GM12874 (cell line): ENCODE results near the gene TNFRSF8.

Experiments used
- CTCF ChIP-seq: IDR thresholded peaks from 2 replicates; pipeline ENCODE4 v1.5.1; 2011; ENCODE audit warnings: low read depth, mild to moderate bottlenecking, control low read depth, low read length, moderate library complexity; ENCODE audit not compliant: insufficient read depth

TNFRSF8 gene

DNA sequence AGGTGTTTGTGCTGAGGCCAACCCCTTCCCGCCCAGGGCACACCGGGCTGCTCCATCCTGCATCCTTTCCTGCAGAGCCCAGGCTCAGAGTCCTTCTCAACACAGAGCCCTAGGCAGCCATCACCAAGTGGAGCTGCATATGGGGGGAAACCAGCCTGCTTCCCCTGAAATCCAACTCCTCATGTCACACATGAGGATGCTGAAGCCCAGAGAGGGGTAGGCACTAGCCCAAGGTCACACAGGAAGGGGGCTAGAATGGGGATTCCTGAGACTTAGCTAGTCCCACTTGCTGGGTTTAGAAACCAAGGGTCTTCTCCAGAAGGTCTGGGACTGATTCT is 98.2 kb downstream of the TNFRSF8 start:
- TF ChIP-seq CTCF, result no peak

- TF ChIP-seq CTCF, result no peak
Observed at GRCh38 chr1:12161662-12162458, 98.8 kb downstream of the TNFRSF8 start.

DNA sequence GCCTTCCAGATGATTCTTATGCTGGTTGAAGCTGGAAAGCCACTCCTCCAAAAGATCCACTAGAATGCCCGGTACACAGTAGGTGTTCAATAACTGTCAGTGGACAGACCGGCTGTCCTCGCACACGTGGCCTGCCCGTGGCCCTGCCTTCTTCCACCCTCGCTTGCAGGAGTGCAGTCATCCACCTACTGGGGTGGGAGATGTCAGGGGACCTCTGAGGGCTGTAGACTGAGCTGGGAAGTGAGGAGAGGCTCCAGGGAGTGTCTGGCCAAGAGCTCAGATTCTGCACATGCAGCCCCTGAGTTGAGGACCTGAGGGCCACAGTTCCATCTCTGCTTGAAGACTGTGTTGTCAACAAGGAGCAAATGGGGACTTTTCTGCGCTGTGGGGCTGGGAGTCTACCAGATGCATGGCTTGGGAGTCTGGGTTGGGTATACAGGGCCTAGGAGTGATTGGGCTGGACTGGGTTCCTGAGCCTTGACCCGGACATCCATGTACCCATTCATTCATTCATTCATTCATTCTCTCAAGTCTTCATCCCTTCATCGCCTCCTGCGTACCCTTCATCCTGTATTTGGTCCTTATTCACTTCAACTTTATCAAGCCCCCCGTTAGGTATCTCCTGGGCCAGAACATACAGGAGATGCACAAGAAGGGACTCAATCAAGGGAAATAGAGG is 99.5 kb downstream of the TNFRSF8 start:
- no peak for TF ChIP-seq CTCF

- TF ChIP-seq CTCF, result no peak
Observed at GRCh38 chr1:12163210-12163609, 100.1 kb downstream of the TNFRSF8 start.

GRCh38 chr1:12164210-12164609 is 101.1 kb downstream of the TNFRSF8 start:
- no peak for TF ChIP-seq CTCF

DNA sequence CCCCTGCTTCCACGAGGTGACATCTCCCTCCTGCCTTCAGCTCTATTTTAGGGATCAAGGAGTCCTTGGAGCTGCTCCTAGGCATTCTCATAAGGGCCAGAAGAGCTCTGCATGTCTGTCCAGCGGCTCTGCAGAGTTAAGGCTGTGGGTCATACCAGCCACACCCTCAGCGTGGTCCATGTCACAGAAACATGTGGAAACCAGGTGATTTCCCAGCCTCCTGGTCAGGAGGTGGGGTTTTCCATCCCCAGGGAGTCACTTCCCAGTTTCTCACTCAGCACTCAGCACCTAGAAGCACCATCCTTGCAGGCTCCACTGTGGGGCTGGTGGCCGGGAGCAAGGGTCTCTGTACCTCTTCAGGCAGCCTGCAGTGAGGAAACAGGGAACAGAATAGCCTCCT is 102.2 kb downstream of the TNFRSF8 start:
- TF ChIP-seq CTCF, result no peak

GRCh38 chr1:12166834-12167492 is 103.9 kb downstream of the TNFRSF8 start, which contains the start of gene TNFRSF1B:
TNFRSF1B (plus strand) TSS chr1:12166991; CDS start chr1:12167092, 101 bp downstream.
- TF ChIP-seq CTCF, result no peak
